Activated gamma-delta T cell treated with Interleukin-2 at 50 U/mL for 16 hours (primary cell): ENCODE results near the gene KCNK1.

Source experiments
- DNase-seq: peaks from one replicate; pipeline ENCODE4 v3.0.0-alpha.2; 2020

KCNK1 gene

DNA sequence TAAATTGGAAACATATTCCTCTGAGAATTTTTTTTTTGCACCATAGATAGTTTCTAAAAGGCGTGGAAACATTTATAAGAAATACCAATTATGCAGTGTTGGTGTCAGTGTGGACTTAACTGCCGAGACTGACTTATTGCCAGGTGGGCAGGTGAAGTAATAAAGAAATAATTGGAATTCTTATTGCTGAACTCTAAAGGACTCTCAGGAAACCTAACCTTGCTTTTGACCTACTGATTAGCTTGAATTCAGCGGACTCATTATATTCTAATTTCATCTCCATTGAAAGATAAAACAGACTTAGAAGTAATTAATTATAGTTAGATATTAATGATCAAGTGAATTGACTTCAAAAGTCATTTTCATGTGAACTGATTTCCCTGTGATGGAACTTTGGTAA, 26.3 kb downstream of the KCNK1 start:
- no peak for DNase-seq

DNA sequence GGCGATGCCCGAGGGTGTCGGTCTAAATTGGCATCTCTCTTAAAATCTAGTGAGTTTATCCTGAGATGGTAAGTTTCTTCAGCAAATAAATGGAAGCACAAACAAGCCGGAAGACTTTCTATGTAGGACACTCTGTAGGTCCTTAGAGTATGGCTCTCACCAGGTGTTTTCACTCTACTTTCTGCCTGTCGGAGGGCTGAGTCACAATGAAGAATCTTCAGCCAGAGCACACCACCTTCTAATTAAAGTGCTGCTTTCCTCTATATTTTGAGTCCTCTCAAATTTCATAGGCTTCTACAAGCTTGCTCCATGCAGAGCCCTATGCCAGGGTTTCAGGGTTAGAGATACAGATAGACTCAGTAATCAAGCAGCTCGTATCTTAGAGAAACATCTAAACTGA, 27.1 kb downstream of the KCNK1 start:
- DNase-seq = no peak

DNA sequence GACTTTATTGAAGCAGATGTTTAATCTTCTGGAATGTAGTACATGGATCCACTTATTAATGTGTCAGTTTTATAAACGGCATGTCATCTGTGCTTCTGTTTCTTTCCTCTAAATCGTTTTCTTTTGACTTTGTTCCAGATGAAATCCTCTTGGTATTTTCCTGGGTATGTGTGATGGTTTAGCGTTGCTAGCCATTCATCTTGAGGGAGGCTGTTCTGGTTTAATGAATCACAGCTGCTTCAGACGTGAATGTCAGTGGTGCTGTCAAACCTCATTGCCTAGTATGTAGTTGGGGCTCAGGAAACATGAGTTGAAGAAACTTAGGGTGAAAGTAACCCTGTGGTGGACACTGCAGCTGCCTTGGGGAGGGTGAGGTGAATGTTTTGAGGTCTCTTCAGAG, 33.2 kb downstream of the KCNK1 start:
- DNase-seq = no peak

DNA sequence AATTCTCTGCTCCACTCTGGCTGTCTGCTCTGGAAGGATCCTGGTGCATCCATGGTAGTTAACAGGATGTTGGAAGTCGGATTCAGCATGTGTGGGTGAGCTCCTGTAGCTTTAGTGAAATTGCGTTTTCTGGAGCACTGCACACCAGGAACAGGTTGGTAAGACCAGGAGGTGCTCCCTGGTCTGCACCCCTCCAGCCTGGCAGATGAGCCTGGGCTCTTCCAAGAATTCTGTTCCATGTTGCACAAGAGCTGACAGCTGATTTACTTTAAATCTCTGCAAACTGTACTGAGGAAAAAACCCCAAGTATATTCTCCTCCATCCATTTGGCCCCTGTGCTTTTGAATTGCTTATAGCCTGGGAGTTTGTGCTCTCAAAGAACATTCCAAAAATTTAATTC, 33.7 kb downstream of the KCNK1 start:
- DNase-seq = no peak

DNA sequence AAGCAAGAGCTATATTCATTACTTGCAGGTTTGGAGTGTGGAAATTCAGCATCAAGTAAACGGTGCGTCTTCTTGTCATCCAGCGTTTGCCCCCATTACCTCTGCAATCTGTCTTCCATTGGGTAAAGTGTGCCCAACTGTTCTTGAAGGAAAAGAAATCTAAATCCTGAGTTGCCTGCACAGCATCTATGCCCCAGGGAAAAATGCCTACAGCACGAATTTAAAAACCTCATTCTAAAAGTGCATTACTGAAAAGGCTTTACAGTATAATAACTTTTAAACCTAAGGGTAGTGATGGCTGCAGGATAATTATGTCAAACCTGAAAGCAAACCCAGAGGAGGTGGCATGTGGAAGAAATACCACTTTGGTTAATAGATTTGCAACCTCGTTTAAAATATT, 37.2 kb downstream of the KCNK1 start:
- no peak for DNase-seq

DNA sequence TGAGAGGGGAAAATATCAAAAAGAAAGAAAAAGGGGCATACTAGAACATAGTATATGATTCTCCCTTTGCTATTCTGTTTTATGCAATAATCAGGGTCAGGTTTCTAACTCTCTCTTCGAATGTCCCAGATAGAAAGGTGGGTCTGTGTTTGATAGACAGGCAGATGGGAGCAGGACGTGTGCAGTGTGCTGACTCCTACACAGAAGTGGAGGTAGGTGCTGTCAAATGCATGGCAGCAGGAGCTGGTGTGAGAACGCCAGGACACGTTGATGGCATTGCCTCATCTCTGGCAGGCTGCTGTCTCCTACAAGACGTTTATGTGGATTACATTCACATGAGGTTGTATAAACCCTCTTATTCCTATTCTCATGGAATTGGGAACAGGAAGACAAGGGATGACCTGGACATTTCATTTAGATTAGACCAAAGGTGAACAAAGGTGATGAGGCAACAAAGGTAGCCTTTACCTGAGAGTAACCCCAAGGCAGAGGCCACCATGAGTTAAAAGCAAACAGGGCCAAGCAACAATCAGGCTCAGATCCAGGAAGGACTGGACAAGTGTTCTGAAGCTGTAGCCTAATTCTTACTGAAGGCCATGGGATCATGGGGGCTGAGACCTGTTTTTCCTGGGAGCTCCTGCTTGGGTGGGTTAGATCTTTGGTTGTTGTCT, 37.8 kb downstream of the KCNK1 start:
- no peak for DNase-seq

DNA sequence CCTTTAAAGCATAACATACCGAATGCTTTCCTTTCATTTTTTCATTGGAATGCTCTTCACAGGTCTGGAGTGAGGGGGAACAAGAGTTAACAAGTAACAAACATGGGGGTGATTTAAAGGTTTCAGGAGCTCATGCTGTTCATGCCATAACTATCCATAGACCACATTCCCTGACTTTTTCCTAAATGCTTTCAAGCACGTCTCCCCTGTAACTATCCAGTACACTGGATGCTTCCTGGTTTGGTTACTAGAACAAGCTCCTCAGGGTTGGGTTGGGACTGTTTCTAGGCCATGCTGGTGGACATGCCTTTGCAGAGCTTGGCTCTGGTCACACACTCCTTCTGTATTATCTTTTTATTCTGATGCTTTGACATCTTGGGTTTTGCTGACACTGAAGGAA, 38.6 kb downstream of the KCNK1 start:
- DNase-seq = no peak

DNA sequence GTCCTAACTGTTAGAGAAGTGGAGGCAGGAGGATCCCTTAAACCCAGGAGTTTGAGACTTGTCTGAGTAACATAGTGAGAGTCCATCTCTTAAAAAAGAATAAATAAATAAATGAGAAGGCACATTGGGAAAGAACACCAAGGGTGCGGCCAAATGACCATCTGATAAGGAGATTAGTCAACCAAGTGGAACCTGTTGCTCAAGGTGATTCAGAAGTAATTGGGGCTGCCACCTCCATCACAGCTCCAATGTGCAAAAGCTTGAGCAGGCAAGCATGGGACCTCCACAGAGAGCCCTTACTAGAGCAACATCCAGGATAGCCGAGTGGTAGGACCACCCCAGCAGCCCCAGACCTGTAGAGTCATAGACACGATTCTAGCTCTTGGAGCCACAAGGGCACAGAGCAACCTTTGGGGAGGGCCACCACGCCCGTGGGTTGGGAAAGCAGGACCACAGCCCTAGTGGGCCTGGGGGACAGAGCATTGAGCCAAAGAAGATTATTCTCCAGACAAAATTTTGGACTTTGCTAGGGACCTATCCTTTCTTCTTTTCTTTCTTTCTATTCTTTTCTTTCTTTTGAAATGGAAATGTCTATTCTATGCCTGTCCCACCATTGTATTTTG, 40.9 kb downstream of the KCNK1 start:
- no peak for DNase-seq

DNA sequence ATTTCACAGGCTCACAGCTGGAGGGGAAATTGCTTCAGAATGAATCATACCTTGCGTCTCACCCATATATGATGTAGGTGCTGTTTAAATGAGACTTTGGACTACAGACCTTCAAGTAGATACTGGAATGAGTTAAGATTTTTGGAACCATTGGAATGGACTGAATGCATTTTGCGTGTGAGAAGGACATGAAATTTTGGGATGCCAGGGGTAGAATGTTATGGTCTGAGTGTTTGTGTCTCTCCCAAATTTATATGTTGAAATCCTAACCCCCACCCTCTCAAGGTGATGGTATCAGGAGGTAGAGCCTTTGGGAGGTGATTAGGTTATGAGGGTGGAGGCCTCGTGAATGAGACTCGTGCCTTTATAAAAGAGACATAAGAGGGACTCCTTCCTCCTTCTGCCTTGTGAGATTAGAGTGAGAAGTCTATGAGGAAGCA, 41.4 kb downstream of the KCNK1 start:
- no peak for DNase-seq

DNA sequence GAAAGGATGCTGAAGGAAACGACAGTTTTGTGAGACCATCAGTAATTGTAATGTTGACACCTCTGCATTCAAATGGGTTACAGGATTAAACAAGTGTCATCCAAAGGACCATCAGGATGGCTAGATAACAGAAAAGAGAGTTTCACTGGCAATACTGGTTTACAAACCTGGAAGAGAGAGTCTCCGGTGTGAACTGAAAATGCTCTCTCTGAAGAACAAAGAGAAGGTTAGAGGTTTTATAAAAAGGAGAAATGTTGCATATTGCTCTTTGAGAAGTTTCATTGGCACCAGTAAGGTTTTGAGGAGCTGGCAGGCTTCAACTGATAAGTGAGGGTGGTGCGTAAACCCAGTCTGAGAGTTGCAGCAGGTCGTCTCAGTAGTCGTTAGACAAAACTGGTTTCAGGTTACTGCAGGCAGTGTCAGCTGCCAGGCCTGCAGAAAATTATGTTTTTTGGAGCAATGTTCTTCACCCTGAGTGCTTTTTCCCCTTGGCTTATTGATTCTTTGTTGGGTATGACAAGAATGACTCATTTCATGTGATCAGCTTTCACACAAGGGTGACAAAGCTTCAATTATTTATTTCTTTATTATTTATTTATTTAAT, 42.2 kb downstream of the KCNK1 start:
- DNase-seq = no peak

DNA sequence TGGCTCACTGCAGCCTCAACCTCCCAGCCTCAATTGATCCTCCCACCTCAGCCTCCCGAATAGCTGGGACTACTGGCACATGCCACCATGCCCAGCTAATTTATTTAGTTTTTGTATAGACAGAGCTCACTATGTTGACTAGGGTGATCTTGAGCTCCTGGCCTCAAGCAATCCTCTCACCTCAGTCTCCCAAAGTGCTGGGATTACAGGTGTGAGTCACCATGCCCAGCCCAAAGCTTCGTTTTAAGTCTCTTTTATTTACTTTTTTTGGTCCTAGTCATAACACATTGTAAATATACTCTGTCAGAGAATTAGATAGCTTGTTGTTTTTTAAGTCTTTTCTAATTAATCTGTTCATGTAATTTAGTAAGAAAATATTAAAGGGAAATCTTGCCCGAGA, 42.8 kb downstream of the KCNK1 start:
- no peak for DNase-seq

DNA sequence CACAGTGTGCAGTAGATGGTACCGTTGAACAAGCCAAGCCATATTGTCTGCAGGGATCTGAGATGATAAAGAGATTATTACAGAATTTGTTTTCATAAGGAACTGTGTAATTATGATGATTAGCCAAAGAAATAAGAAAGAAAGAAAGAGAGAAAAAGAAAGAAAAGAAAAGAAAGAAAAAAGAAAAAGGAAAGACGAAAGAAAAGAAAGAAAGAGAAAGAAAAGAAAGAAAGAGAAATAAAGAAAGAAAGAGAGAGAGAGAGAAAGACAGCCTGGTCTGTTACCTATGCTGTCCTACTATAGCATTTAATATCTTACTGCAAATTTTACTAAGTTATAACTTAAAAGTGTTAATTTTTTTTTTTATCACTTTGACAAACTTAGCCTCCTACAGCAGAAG, 43.6 kb downstream of the KCNK1 start:
- DNase-seq = no peak

DNA sequence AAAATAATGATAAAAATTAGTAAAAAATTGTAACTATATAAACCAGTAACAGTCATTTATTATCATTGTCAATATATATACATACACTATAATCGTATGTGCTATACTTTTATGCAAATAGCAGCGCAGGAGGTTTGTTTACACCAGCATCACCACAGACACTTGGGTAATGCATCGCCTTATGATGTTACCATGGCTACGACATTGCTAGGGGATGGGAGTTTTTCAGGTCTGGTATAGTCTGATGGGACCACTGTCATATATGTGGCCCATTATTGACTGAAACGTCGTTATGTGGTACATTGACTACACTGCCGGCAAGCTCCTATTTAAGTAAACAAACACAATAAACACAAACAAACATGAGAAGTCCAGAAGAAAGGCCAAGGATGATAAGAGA, 45.6 kb downstream of the KCNK1 start:
- DNase-seq = no peak

DNA sequence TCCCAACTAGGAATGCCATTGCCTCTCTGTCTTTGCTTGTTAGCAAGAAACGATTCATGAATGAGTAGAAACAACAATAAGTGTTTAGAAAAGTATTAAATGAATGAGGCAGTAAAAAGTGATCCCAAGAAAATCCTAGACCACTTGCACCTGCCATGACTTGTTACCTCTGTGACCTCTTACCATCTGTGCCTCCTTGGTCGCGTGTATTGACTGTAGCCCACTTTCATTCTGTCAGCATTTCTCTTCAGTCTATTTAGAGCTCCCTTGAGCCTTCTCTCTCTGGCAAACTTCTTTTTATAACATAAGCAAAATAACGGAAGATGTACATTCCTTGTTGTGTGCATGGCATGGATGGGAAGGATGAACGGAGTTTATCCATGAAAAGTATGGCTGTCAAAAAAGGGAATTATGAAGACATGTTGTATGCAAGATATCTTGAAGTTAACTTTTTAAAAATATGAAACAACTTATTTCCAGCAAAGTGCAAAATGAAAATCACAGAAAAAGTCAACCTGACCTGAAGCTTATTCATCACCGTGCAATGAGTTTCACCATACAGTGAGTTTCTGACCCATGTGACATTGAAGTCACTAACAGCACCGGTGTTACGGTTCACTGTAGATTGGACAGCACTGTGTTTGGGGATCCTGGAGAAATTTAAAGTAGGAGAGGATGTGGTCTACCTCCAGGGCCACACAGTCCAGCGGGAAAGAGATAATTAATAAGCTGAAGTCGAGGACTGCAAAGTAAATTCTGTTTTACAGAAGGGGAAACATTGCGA, 47.7 kb downstream of the KCNK1 start:
- DNase-seq = no peak

DNA sequence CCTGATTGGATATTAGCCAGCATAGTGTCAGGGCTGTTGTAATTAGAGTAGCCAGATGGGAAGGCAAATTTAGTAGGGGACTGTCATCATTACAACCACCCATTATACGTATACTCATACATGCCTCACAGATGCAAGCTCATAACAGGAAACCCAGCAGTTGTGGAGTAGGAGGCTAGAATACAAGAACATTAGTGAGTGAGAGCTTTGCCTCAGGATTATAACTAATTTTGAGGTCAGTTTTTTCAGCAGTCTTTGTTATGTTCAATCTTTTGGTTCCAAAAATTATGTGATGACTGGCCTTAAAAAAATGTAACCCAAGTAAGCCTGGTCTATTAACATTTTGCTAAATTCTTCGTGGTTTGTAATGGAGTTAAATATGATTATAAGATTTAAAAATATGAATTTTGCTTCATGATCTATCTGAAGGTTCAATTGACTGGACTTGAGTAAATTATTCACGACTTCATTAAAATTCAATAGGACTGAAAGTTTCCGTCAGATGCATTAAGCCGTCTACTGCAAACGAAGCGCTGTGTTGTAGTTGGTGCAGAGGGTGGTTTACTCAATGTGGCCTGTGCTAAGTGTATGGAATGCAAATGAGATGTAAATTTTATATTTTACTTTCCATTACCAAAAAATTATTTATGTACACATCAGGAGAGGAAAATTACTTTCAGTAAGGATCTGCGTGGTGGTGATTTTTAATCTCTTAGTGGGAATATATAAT, 48.8 kb downstream of the KCNK1 start:
- DNase-seq = no peak

DNA sequence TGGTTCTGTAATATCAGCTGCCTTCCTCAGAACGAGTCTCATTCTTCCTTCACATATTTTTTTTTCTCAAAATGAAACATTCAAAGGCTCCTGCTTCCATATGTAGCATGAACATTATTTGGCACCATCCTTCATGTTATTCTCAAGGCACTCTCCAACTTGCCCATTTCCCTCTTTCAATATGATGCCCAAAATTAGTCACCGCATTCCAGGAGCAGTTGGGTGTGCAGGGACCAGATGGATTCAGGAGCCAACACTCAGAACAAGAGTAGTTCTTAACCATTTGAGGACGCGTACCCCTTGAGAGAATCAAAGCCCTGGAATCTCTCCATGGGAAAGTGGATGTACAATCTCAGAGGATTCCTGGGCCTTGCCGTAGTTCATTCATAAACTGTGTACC, 50.3 kb downstream of the KCNK1 start:
- no peak for DNase-seq

DNA sequence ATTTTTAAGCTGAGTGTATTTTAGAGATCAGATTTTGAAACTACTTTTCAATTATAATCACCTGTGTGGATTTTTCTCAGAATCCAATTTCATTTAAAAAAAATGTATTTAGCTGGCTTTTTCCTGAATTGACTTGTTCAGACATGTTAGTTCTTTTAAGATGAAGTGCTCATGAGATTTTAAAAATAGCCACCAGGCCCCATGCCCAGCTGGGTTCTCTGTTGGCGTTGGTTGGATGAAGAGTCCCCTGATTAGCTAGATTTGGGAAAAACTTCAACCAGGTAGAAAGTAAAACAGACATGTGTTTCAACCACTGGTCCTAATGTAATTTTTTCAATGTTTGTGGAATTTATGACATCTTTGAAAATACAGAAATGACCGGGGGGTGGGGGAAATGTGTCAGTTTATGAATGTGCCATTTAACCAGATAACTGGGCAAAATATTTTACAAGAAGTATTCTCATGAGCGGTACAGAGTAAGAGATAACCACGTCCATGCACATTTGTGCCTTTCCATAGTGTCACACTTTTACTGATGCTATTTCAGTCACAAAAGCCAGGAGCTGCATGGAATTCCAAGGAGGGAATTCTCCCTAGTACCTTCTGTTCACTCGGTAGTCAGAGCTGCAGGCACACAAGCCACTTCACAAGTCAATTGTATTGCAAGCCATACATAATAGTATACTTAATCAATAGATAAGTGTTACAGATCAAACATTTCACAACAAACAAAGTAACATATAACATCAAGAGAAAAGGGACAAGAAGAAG, 51.1 kb downstream of the KCNK1 start:
- DNase-seq = no peak

DNA sequence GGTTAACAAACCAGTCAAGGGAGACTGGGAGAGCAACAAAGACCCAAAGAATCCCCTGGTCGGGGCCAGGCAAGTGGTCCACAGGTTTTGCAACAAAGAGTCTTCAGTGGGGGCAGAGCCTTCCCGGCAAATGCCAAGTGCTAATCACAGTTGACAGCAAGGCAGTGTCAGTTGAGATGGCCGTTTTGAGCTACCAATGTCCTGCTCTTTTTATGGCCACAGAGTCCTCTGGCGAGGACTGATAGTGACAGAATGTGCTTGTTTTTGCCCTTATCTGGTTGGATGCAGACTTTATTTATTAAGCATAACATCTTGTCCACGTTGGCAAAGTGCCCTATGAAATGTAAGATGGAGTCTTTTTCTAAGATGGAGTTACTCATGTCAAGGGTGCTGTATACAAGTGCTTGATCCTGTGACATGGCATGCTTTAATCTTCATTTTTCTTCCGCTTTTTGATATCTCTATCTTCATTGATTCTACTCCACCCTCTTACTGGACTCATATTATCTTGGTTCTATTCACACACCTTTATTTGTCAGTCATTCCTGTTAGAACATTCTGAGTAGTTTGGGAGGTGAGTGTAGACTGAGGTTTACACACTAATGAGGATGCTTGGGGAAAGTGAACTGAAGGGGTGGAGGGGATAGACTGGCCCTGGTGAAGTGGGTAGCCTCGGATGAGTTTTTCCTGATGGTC, 51.8 kb downstream of the KCNK1 start:
- DNase-seq = no peak

DNA sequence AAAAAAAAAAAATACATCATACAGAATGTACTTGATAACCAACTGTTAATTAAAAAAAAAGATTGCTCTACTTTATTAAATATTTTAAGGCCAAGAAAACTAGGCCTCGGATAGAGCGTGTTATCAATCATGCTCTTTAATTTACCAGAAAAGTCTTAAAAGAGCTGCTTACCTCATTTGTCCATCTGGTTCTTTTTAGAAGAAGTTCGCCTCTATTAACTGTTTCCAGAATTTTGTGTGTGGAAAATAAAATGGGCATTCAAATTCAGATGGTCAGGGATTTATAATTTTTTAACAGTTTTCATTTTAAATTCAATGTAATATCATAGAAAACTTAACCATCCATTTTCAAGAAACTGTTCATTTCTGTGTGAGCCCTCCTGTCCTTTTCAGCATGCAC, 53.8 kb downstream of the KCNK1 start:
- DNase-seq = no peak

DNA sequence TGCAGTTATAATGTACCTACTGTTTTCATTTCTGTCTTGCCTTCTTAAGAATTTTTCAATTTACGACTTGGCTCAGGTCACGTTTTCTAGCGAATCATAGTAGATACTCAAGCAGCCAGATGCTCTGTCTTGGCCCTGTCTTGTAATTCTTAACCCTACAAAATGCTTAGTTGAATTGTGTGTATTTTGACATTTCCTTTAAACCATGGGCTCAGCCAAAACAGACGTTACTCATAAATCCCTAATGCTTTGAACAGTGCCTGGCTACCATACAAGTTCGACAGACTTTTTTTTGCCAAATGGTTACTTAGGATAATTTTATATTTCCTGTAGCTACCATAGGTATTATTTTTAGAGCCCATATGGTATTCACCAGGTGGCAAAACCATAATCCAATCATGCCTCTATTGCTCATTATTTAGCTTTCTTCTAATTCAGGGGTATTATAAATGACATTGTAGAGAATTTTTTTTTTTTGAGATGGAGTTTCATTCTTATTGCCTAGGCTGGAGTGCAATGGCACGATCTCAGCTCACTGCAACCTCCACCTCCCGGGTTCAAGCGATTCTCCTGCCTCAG, 54.3 kb downstream of the KCNK1 start:
- DNase-seq = no peak

DNA sequence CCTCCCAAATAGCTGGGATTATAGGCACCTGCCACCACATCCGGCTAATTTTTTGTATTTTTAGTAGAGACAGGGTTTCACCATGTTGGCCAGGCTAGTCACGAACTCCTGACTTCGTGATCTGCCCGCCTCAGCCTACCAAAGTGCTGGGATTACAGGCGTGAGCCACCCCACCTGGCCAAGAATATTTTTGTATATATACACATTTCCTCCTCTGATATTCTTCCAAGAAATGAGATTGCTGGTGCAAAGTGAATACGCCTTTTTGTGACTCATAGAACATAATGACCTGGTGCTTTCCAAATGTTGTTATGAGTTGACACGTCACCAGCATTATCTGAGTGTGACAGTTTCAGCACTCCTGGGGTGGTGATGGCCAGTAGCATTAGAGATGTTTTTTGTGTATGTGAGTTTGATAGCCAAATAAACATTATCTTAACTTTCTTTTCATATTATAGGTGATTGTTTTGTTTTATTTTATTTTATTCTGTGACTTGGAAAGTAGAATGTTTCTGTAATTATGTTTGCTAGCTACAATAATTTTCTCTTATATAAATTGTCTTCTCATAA, 54.9 kb downstream of the KCNK1 start:
- DNase-seq = no peak
